ENCODE results near the gene RRP1B. TPM values are rescaled to one million over a fixed set of nuclear protein-coding genes. Genes with fewer than 3 reads are reported as not detected.

The RRP1B gene
- total and polyA plus RNA-seq, 2 of the 13 experiments (the other 11 are each of a cell fraction or from before 2014, with no cell fraction given) = 16.3 to 46.2 TPM

DNA sequence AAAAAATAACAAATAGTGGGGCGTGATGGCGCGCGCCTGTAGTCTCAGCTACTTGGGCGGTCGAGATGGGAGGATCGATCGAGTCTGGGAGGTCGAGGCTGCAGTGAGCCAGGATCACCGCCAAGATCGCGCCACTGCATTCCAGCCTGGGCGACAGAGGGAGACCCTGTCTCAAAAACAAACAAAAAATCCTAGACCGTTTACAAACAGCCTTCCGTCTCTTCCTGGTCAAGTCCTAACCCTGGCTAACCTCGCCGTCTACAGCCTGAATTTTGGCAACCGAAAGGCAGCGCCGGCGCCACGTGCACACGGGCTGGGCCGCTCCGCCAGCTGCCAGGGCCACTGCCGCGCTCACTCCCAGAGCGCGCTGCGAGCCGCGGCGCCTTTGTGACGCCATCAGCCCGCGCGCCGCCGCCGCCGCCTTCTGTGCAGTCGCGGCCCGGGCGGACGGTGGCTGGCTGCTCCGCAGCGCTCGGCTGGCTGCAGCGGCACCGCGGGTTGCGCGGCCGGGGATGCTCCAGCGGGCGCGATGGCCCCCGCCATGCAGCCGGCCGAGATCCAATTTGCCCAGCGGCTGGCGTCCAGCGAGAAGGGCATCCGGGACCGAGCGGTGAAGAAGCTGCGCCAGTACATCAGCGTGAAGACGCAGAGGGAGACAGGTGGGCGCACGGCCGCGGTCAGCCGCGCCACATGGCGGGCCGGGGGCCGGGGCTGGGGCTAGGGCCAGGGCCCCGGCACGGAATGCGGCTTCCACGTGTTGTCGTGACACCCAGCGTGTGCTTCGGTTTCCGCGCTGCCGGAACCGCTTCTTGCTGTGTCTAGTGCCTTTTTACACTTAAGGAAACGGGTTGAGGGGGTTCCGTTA lies at the start of gene RRP1B, which contains the start of gene HSF2BP (continued):
- TF ChIP-seq ZNF747 (CRISPR knock-in tag; IDR thresholded peaks at IDR 0.05; ENCODE audit: borderline replicate concordance) = peak; percentile 72; the same call in 1 of the 2 replicates
- TF ChIP-seq POGZ (CRISPR knock-in tag; IDR thresholded peaks at IDR 0.05) = peak; percentile 67; the same call in 1 of the 2 replicates
- TF ChIP-seq HDAC2 (CRISPR knock-in tag; IDR thresholded peaks at IDR 0.05) = peak; percentile 68; the same call in 1 of the 2 replicates
- peak; percentile 91 for TF ChIP-seq ZNF274 (CRISPR knock-in tag; IDR thresholded peaks at IDR 0.05)
- peak; percentile 94 for TF ChIP-seq ZNF563 (CRISPR knock-in tag; IDR thresholded peaks at IDR 0.05)
- TF ChIP-seq ZSCAN20 (CRISPR knock-in tag; IDR thresholded peaks at IDR 0.05; ENCODE audit: borderline replicate concordance) = no peak; the same call in 1 of the 2 replicates
- TF ChIP-seq ZSCAN12 (CRISPR knock-in tag; IDR thresholded peaks at IDR 0.05) = peak; percentile 96
- TF ChIP-seq ZNF792 (CRISPR knock-in tag; IDR thresholded peaks at IDR 0.05) = peak; percentile 89; the same call in 1 of the 2 replicates
- TF ChIP-seq ZNF724P (CRISPR knock-in tag; IDR thresholded peaks at IDR 0.05; ENCODE audit: borderline replicate concordance) = peak; percentile 96
- TF ChIP-seq U2AF1 (optimal IDR thresholded peaks at IDR 0.05; ENCODE audit: low read depth, low read length) = no peak
- TF ChIP-seq GLI4 (CRISPR knock-in tag; IDR thresholded peaks at IDR 0.05; ENCODE audit: borderline replicate concordance) = no peak
- no peak; the same call in 1 of the 2 replicates for TF ChIP-seq SIX4 (CRISPR knock-in tag; IDR thresholded peaks at IDR 0.05)
- TF ChIP-seq ZNF629 (CRISPR knock-in tag; conservative IDR thresholded peaks at IDR 0.05) = peak; percentile 59; the same call in 1 of the 2 replicates
- TF ChIP-seq JUN (CRISPR knock-in tag; IDR thresholded peaks at IDR 0.05) = peak; percentile 86
- TF ChIP-seq NCOA2 (CRISPR knock-in tag; IDR thresholded peaks at IDR 0.05) = peak; percentile 36; the same call in 1 of the 2 replicates
- peak; percentile 94 for TF ChIP-seq HES4 (CRISPR knock-in tag; IDR thresholded peaks at IDR 0.05; ENCODE audit: borderline replicate concordance)
- peak; percentile 98 for TF ChIP-seq ZNF431 (CRISPR knock-in tag; IDR thresholded peaks at IDR 0.05; ENCODE audit: borderline replicate concordance, low read depth)
- TF ChIP-seq ZNF850 (CRISPR knock-in tag; conservative IDR thresholded peaks at IDR 0.05) = no peak
- TF ChIP-seq HOXA5 (CRISPR knock-in tag; IDR thresholded peaks at IDR 0.05) = peak; percentile 89; the same call in 1 of the 2 replicates
- TF ChIP-seq RFX3 (CRISPR knock-in tag; IDR thresholded peaks at IDR 0.05) = no peak
- TF ChIP-seq, protein P1, sequence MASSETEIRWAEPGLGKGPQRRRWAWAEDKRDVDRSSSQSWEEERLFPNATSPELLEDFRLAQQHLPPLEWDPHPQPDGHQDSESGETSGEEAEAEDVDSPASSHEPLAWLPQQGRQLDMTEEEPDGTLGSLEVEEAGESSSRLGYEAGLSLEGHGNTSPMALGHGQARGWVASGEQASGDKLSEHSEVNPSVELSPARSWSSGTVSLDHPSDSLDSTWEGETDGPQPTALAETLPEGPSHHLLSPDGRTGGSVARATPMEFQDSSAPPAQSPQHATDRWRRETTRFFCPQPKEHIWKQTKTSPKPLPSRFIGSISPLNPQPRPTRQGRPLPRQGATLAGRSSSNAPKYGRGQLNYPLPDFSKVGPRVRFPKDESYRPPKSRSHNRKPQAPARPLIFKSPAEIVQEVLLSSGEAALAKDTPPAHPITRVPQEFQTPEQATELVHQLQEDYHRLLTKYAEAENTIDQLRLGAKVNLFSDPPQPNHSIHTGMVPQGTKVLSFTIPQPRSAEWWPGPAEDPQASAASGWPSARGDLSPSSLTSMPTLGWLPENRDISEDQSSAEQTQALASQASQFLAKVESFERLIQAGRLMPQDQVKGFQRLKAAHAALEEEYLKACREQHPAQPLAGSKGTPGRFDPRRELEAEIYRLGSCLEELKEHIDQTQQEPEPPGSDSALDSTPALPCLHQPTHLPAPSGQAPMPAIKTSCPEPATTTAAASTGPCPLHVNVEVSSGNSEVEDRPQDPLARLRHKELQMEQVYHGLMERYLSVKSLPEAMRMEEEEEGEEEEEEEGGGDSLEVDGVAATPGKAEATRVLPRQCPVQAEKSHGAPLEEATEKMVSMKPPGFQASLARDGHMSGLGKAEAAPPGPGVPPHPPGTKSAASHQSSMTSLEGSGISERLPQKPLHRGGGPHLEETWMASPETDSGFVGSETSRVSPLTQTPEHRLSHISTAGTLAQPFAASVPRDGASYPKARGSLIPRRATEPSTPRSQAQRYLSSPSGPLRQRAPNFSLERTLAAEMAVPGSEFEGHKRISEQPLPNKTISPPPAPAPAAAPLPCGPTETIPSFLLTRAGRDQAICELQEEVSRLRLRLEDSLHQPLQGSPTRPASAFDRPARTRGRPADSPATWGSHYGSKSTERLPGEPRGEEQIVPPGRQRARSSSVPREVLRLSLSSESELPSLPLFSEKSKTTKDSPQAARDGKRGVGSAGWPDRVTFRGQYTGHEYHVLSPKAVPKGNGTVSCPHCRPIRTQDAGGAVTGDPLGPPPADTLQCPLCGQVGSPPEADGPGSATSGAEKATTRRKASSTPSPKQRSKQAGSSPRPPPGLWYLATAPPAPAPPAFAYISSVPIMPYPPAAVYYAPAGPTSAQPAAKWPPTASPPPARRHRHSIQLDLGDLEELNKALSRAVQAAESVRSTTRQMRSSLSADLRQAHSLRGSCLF (CRISPR knock-in tag; IDR thresholded peaks at IDR 0.05; ENCODE audit: borderline replicate concordance) = peak; percentile 91
- TF ChIP-seq, protein P2, sequence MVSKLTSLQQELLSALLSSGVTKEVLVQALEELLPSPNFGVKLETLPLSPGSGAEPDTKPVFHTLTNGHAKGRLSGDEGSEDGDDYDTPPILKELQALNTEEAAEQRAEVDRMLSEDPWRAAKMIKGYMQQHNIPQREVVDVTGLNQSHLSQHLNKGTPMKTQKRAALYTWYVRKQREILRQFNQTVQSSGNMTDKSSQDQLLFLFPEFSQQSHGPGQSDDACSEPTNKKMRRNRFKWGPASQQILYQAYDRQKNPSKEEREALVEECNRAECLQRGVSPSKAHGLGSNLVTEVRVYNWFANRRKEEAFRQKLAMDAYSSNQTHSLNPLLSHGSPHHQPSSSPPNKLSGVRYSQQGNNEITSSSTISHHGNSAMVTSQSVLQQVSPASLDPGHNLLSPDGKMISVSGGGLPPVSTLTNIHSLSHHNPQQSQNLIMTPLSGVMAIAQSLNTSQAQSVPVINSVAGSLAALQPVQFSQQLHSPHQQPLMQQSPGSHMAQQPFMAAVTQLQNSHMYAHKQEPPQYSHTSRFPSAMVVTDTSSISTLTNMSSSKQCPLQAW (CRISPR knock-in tag; IDR thresholded peaks at IDR 0.05) = peak; percentile 34
- TF ChIP-seq ZNF224 (CRISPR knock-in tag; IDR thresholded peaks at IDR 0.05) = peak; percentile 87; the same call in 1 of the 2 replicates
- 0 out of 2 replicates have a peak, but pooled peaks have one; percentile 35 for TF ChIP-seq ONECUT2 (CRISPR knock-in tag; IDR thresholded peaks at IDR 0.05)
- TF ChIP-seq ZNF138 (CRISPR knock-in tag; IDR thresholded peaks at IDR 0.05; ENCODE audit: low read depth) = peak; percentile 98
